Measurements from ENCODE around the gene PLD3.
A peak's percentile ranks its signal among the peaks of the same experiment; 100 is the strongest.

The PLD3 gene

GRCh38 chr19:40412866-40413265 is 64.4 kb downstream of the PLD3 start:
- Histone ChIP-seq H3K4me1 (no peaks in the 10 kb centered on the region), H3K4me3 (ENCODE audit: low read depth, low read length) (no peak overlapping the region), H3K27me3 (no peaks in the 10 kb centered on the region), H3K36me3 (no peaks in the 10 kb centered on the region), H3K9me3 (no peaks in the 10 kb centered on the region)
- DNase-seq, result no peak
- no peak for TF ChIP-seq CTCF (IDR thresholded peaks at IDR 0.05; ENCODE audit: low read depth, low read length)

- no peaks in the 10 kb centered on the region for H3K4me1 ChIP-seq
- no peaks in the 10 kb centered on the region for H3K27me3 ChIP-seq
- no peaks in the 10 kb centered on the region for H3K36me3 ChIP-seq
- DNase-seq, result peak; percentile 32
- H3K9me3 ChIP-seq, result no peaks in the 10 kb centered on the region
- TF ChIP-seq CTCF (IDR thresholded peaks at IDR 0.05; ENCODE audit: low read depth, low read length), result no peak
- no peak within 1 kb of the TSS for H3K4me3 ChIP-seq (ENCODE audit: low read depth, low read length)
Measured at GRCh38 chr19:40413291-40413845, 64.9 kb downstream of the PLD3 start, which contains the start of gene PRX. Gene PRX, minus strand, starts transcription at chr19:40413378. Its CDS starts 5,446 bp downstream, at chr19:40407932.

- Histone ChIP-seq H3K9me3 (no peaks in the 10 kb centered on the region), H3K4me1 (no peaks in the 10 kb centered on the region), H3K36me3 (no peaks in the 10 kb centered on the region), H3K4me3 (ENCODE audit: low read depth, low read length) (no peak overlapping the region), H3K27me3 (no peaks in the 10 kb centered on the region)
- DNase-seq, result no peak
- TF ChIP-seq CTCF (IDR thresholded peaks at IDR 0.05; ENCODE audit: low read depth, low read length), result no peak
Measured at GRCh38 chr19:40414542-40415535, 66.3 kb downstream of the PLD3 start.

GRCh38 chr19:40415768-40416167 is 67.3 kb downstream of the PLD3 start:
- Histone ChIP-seq H3K27me3 (no peaks in the 10 kb centered on the region), H3K9me3 (no peaks in the 10 kb centered on the region), H3K4me3 (ENCODE audit: low read depth, low read length) (no peak overlapping the region), H3K36me3 (no peaks in the 10 kb centered on the region), H3K4me1 (no peaks in the 10 kb centered on the region)
- TF ChIP-seq CTCF (IDR thresholded peaks at IDR 0.05; ENCODE audit: low read depth, low read length), result no peak
- no peak for DNase-seq

GRCh38 chr19:40416918-40417642 is 68.6 kb downstream of the PLD3 start:
- Histone ChIP-seq H3K9me3 (no peaks in the 10 kb centered on the region), H3K4me3 (ENCODE audit: low read depth, low read length) (no peak overlapping the region), H3K4me1 (no peaks in the 10 kb centered on the region)

More at GRCh38 chr19:40416918-40417642, 68.6 kb downstream of the PLD3 start:
- no peaks in the 10 kb centered on the region for H3K27me3 ChIP-seq
- no peaks in the 10 kb centered on the region for H3K36me3 ChIP-seq
- TF ChIP-seq CTCF (IDR thresholded peaks at IDR 0.05; ENCODE audit: low read depth, low read length), result no peak
- no peak for DNase-seq

All from BE2C (cell line).